Testis (tissue), 3 donors: ENCODE measurements around the gene RAD51D. TPM values are rescaled to one million over a fixed set of nuclear protein-coding genes. Genes with fewer than 3 reads are reported as not detected.

Source experiments
- DNase-seq: peaks from one replicate; pipeline ENCODE4 v3.0.0-alpha.2; 2019
- H3K27ac ChIP-seq, 2 donors: fragments of 200-600 bp; sonication (generic); one replicate each; pipeline ENCODE4 v1.5.1; 2019
- H3K27me3 ChIP-seq: fragments of 200-600 bp; sonication (generic); one replicate; pipeline ENCODE4 v1.5.1; 2019
- H3K36me3 ChIP-seq: fragments of 200-600 bp; sonication (generic); one replicate; pipeline ENCODE4 v1.5.1; 2017; ENCODE audit warnings: low read depth; ENCODE audit errors: missing control alignments
- H3K4me1 ChIP-seq: fragments of 200-600 bp; sonication (generic); one replicate; pipeline ENCODE4 v1.5.1; 2019
- H3K4me3 ChIP-seq, 2 donors: fragments of 200-600 bp; sonication (generic); one replicate each; pipeline ENCODE4 v1.5.1; 2017 to 2019
- H3K9me3 ChIP-seq: fragments of 200-600 bp; sonication (generic); one replicate; pipeline ENCODE4 v1.5.1; 2017
- CTCF ChIP-seq, 3 experiments: fragments of 450-650 bp in 2 of 3; fragments of 200-600 bp in 1 of 3; sonication (generic) in 1 of 3; IDR thresholded peaks; one replicate each; pipeline ENCODE4 v1.5.1; 2016 to 2019; ENCODE audit warnings: antibody characterized with exemption in 3 of 3, mild to moderate bottlenecking in 2 of 3, moderate library complexity in 1 of 3
- POLR2A ChIP-seq: fragments of 450-650 bp; IDR thresholded peaks from one replicate; pipeline ENCODE4 v1.6.1; 2017; ENCODE audit warnings: antibody characterized with exemption, mild to moderate bottlenecking, moderate library complexity
- WGBS, 2 donors: methylation state at CpG; one replicate each; pipeline ENCODE4 v1.1.5; 2018; 5-methylcytosine and 5-hydroxymethylcytosine counted together
- intact Hi-C: fragments of 100-400 bp; cut with DNase I; formaldehyde crosslinking; loops from one replicate; pipeline ENCODE4 v1.15.1; 2023; ENCODE audit warnings: low total_unique reads
- polyA plus RNA-seq: library from polyadenylated mRNA; stranded (reverse); fragments of 350-450 nt; fragmentation: Illumina TruSeq; extraction: RNeasy Lipid Tissue Mini Kit (QIAGEN cat#74804); gene quantifications from one replicate; pipeline ENCODE4 v1.2.3, GENCODE V29; 2014; ENCODE audit warnings: low read depth, low replicate concordance; ENCODE audit not compliant: insufficient read depth
- total RNA-seq, 2 donors: library from RNA; depleted of rRNA; stranded (reverse); fragments of >200 nt; gene quantifications; one replicate each; pipeline ENCODE4 v1.2.3, GENCODE V29; 2016

RAD51D gene
- total and polyA plus RNA-seq, 3 donors from 2014 or later, result 16.8 to 24.3 (median 18.4) TPM

DNA sequence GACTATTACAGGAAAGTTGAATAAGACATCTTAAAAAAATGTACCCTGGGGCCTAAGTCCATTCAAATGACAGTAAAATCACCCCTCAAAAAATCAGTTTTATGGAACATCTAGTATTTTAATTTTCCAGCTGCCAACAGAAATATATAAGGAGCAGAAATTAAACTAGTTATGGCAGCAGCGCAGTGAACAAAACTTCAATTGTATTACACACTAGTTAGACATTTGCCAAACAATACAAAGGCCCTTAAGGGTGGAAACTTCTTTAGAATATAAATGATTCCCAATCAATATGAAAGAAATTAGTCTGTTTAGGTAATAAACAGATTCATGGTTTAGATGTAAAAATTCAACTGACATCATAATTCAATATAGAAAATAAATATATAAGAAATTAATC is 38.0 kb downstream of the RAD51D start:
- WGBS, 2 donors, result 89% methylated on average over 1 of the region's 1 CpG
- Histone ChIP-seq H3K27ac (peak overlapping the region in 1 of 2 donors; percentile 52), H3K9me3 (no peaks in the 10 kb centered on the region), H3K4me1 (peaks cover 13% of the 10 kb centered on the region), H3K27me3 (no peaks in the 10 kb centered on the region), H3K4me3 (no peak overlapping the region), H3K36me3 (no peaks in the 10 kb centered on the region)
- intact Hi-C loops, result no loop called here
- no peak for DNase-seq
- TF ChIP-seq POLR2A (no peak), CTCF (IDR thresholded peaks at IDR 0.05) (no peak)

GRCh38 chr17:35080536-35080935 is 39.1 kb downstream of the RAD51D start:
- peaks cover 13% of the 10 kb centered on the region for H3K4me1 ChIP-seq
- no peaks in the 10 kb centered on the region for H3K9me3 ChIP-seq
- intact Hi-C loops, result no loop called here
- WGBS, 2 donors, result 40 to 44% methylated on average over 1 of the region's 1 CpG
- H3K27me3 ChIP-seq, result no peaks in the 10 kb centered on the region
- no peaks in the 10 kb centered on the region for H3K36me3 ChIP-seq
- TF ChIP-seq POLR2A (no peak), CTCF (IDR thresholded peaks at IDR 0.05) (no peak)
- no peak overlapping the region for H3K27ac ChIP-seq
- H3K4me3 ChIP-seq, result no peak overlapping the region
- DNase-seq, result no peak

GRCh38 chr17:35079547-35080423 is 39.9 kb downstream of the RAD51D start:
- no peaks in the 10 kb centered on the region for H3K27me3 ChIP-seq
- H3K27ac ChIP-seq, result no peak overlapping the region
- no peak for DNase-seq
- WGBS, 2 donors, result 94 to 96% methylated on average over 1 of the region's 1 CpG
- no peaks in the 10 kb centered on the region for H3K9me3 ChIP-seq
- peaks cover 13% of the 10 kb centered on the region for H3K4me1 ChIP-seq
- intact Hi-C loops, result no loop called here
- no peaks in the 10 kb centered on the region for H3K36me3 ChIP-seq
- TF ChIP-seq POLR2A, result no peak
- TF ChIP-seq CTCF (IDR thresholded peaks at IDR 0.05), result no peak
- H3K4me3 ChIP-seq, result no peak overlapping the region

DNA sequence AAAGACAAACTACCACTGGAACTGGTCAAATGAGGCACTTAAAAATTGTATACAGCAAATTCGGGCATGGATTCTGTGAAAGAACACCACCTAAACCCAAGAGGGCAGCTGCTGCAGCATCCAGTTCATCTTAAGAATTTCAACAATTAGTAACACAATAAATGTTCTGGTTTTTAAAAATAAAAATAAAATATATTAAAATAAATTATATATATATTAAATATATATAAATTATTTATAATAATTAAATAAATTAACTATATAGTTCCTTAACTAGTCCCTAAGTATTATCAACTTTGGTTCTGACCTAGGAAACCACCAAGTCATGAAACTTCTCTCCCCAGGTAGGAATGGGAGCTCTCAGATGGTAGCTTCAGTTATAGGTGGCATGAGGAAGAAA is 42.8 kb downstream of the RAD51D start:
- no peaks in the 10 kb centered on the region for H3K9me3 ChIP-seq
- 88 to 100% methylated on average over 1 of the region's 1 CpG for WGBS, 2 donors
- no peak overlapping the region for H3K27ac ChIP-seq
- H3K27me3 ChIP-seq, result no peaks in the 10 kb centered on the region
- intact Hi-C loops, result no loop called here
- H3K36me3 ChIP-seq, result no peaks in the 10 kb centered on the region
- DNase-seq, result no peak
- H3K4me3 ChIP-seq, result no peak overlapping the region
- peaks cover 10% of the 10 kb centered on the region for H3K4me1 ChIP-seq
- TF ChIP-seq POLR2A (no peak), CTCF (IDR thresholded peaks at IDR 0.05) (no peak)
